Measurements from ENCODE around the gene ZNF202.

GRCh38 chr11:123738374-123738773 is 3.1 kb downstream of the ZNF202 start:
- TF ChIP-seq POLR2A (IDR thresholded peaks at IDR 0.05) = no peak
- no peak for TF ChIP-seq CTCF (IDR thresholded peaks at IDR 0.05)
- no peak for TF ChIP-seq POLR2AphosphoS5 (IDR thresholded peaks at IDR 0.05)

Data from upper lobe of left lung (tissue), 4 donors.